Activated T-helper 1 cell treated with anti-CD3 and anti-CD28 coated beads, Interleukin-12 subunit alpha, Interleukin-12 subunit beta, Interleukin-2, Interleukin-4 antibody, amounts not matched to agents 30 ng/mL and 10 ng/mL and 1 ng/mL, durations not matched to agents 14 hours and 24 hours and 36 hours (primary cell): ENCODE data around the gene GNAS. TPM values are rescaled to one million over a fixed set of nuclear protein-coding genes. Genes with fewer than 3 reads are reported as not detected.
"Not testable (repeated sequence)": the region's sequence is repeated elsewhere in the genome, so short reads cannot be mapped to it uniquely, and the experiment has no call there.

Experiments used
- DNase-seq: peaks from one replicate; pipeline ENCODE4 v3.0.0; 2021; ENCODE audit warnings: low spot score
- H3K27ac Mint-ChIP-seq: one replicate; pipeline ENCODE4 v1.8.0; 2021; ENCODE audit warnings: mild to moderate bottlenecking, mixed read lengths
- H3K27me3 Mint-ChIP-seq: one replicate; pipeline ENCODE4 v1.8.0; 2022; ENCODE audit warnings: mild to moderate bottlenecking, moderate library complexity, mixed read lengths; ENCODE audit not compliant: insufficient read depth
- H3K36me3 Mint-ChIP-seq: one replicate; pipeline ENCODE4 v1.8.0; 2021; ENCODE audit warnings: low read depth, mixed read lengths
- H3K4me1 Mint-ChIP-seq: one replicate; pipeline ENCODE4 v1.8.0; 2021; ENCODE audit warnings: low read depth, mixed read lengths
- H3K4me3 Mint-ChIP-seq: one replicate; pipeline ENCODE4 v1.8.0; 2021; ENCODE audit warnings: mild to moderate bottlenecking, moderate library complexity, mixed read lengths
- H3K9me3 Mint-ChIP-seq: one replicate; pipeline ENCODE4 v1.8.0; 2021; ENCODE audit warnings: mixed read lengths
- intact Hi-C: fragments of 100-400 bp; cut with micrococcal nuclease; formaldehyde crosslinking; loops from one replicate; pipeline ENCODE4 v1.15.1; 2024
- total RNA-seq: library from RNA; stranded (reverse); gene quantifications from 2 replicates; pipeline ENCODE4 v1.2.3, GENCODE V29; 2022

Gene GNAS
- total RNA-seq, 1 donor from 2014 or later: 498 TPM

DNA sequence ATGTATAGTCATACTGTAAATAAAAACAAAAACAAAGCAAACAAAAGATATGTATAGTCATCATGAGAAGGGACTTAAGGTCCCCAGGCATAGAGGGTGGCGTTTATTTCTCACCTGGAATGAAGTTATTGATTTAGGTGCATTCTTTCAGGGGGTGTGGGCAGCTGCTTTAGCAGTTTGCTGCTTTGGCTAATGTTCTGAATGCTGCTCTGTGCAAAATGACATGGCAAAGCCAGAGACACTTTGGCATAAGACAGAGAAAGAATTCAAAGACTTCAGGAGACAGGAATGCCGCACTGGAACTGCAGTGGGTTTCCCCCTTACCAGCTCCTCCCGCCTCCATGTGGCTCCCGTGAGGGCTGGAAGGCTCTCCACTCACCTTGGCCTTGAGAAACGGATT, 92.1 kb downstream of the GNAS start:
- Mint-ChIP-seq H3K4me3 (no peak overlapping the region), H3K4me1 (no peaks in the 10 kb centered on the region)

DNA sequence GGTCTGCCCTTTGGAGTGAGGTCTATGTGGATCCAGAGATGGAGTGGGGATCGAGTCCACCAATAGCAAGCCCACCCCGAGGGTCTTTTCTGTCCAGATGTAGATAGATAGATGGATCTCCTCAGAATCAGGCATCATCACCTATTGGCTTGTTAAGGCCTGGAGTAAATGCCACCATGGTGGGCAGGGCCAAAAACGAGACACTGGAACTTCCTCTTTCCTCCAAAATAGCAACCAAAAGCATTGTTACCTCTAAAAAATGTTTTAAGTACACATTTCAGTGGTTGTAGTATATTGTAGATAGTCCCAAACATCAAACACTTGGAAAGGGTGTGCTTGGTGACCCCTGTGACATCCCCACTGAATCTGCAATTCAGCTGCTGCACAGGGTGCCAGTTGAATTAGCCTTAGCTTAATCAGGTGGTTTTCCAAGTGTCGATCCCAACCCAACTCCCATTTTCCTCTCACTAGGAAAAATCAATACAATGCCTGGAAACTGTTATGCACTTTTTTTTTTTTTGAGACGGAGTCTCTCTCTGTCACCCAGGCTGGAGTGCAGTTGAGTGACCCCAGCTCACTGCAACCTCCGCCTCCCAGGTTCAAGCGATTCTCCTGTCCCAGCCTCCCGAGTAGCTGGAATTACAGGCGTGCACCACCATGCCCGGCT, 93.6 kb downstream of the GNAS start:
- no peak overlapping the region for H3K4me3 Mint-ChIP-seq
- no peak for DNase-seq
- intact Hi-C loops: no loop called here

More for the DNA sequence above, 92.1 kb downstream of the GNAS start:
- no peaks in the 10 kb centered on the region for H3K27me3 Mint-ChIP-seq
- H3K9me3 Mint-ChIP-seq: no peaks in the 10 kb centered on the region
- no peak for DNase-seq
- H3K27ac Mint-ChIP-seq: no peak overlapping the region
- intact Hi-C loops: no loop called here
- H3K36me3 Mint-ChIP-seq: no peaks in the 10 kb centered on the region

DNA sequence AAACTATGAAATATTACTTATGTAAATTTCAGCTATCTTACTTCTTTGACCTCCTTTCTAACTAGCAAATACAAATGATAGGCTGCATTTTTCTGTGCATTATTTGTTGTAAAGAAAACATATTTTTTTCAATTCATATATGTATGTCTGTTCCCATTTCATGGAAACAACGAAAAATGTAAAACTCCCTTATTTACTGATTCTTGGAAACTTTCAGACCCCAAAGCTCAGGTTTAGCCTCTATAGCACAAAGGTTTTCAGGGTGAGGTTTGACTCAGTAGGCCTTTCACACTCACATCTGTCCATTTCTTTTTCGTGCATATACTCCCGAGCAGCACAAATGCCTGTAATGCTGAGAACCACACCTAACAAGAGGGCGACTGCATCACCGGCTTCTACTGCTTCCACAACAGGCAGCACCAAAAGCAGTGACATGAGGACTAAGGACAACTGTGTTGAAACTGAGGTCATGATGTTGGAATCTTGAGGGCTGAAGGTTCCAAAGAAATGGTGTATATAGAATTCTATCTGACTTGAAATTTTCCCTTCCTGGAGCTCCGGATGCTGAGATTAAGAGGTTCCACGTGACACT, 95.4 kb downstream of the GNAS start:
- H3K4me1 Mint-ChIP-seq, H3K36me3 Mint-ChIP-seq, DNase-seq, H3K4me3 Mint-ChIP-seq, intact Hi-C loops, H3K9me3 Mint-ChIP-seq, H3K27ac Mint-ChIP-seq: not testable (repeated sequence)
- H3K27me3 Mint-ChIP-seq: peaks cover 12% of the 10 kb centered on the region

More for the DNA sequence above, 93.6 kb downstream of the GNAS start:
- peaks cover 2% of the 10 kb centered on the region for H3K27me3 Mint-ChIP-seq
- H3K27ac Mint-ChIP-seq: no peak overlapping the region
- no peaks in the 10 kb centered on the region for H3K9me3 Mint-ChIP-seq
- no peaks in the 10 kb centered on the region for H3K36me3 Mint-ChIP-seq
- no peaks in the 10 kb centered on the region for H3K4me1 Mint-ChIP-seq

GRCh38 chr20:58950603-58951002, 98.1 kb downstream of the GNAS start:
- H3K9me3 Mint-ChIP-seq: no peaks in the 10 kb centered on the region
- no peak for DNase-seq
- no peak overlapping the region for H3K4me3 Mint-ChIP-seq
- intact Hi-C loops: no loop called here
- H3K27me3 Mint-ChIP-seq: peaks cover 23% of the 10 kb centered on the region
- no peak overlapping the region for H3K27ac Mint-ChIP-seq
- no peaks in the 10 kb centered on the region for H3K4me1 Mint-ChIP-seq
- H3K36me3 Mint-ChIP-seq: no peaks in the 10 kb centered on the region

DNA sequence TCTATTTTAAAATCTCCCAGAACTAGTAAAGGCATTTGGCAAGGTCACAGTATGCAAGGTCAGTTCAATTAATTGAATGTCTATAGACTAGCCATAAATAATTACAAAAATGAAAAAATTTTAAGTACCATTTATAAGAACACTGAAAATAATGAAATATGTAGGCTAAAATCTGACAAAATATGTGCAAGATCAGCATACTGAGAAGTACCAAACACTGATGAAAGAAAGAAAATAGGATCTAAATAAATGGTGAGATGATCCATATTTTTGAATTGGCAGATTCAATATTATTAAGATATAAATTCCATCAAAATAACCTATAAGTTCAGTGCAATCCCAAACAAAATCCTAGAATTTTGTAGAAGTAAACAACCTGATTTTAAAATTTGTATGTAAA, 100.5 kb downstream of the GNAS start:
- intact Hi-C loops: no loop called here
- no peak for DNase-seq
- Mint-ChIP-seq H3K27ac (no peak overlapping the region), H3K27me3 (peaks cover 23% of the 10 kb centered on the region), H3K4me3 (no peak overlapping the region), H3K36me3 (no peaks in the 10 kb centered on the region), H3K4me1 (no peaks in the 10 kb centered on the region), H3K9me3 (no peaks in the 10 kb centered on the region)

- no peak overlapping the region for H3K27ac Mint-ChIP-seq
- H3K27me3 Mint-ChIP-seq: peaks cover 24% of the 10 kb centered on the region
- intact Hi-C loops: no loop called here
- DNase-seq: no peak
- no peaks in the 10 kb centered on the region for H3K4me1 Mint-ChIP-seq
- H3K4me3 Mint-ChIP-seq: no peak overlapping the region
- H3K36me3 Mint-ChIP-seq: no peaks in the 10 kb centered on the region
- no peaks in the 10 kb centered on the region for H3K9me3 Mint-ChIP-seq
Measured at GRCh38 chr20:58956078-58956477, 103.6 kb downstream of the GNAS start.

GRCh38 chr20:58959652-58960051, 107.1 kb downstream of the GNAS start:
- no peaks in the 10 kb centered on the region for H3K36me3 Mint-ChIP-seq
- H3K27me3 Mint-ChIP-seq: peaks cover 10% of the 10 kb centered on the region
- intact Hi-C loops: no loop called here
- H3K27ac Mint-ChIP-seq: no peak overlapping the region
- DNase-seq: no peak
- no peaks in the 10 kb centered on the region for H3K9me3 Mint-ChIP-seq
- no peaks in the 10 kb centered on the region for H3K4me1 Mint-ChIP-seq
- H3K4me3 Mint-ChIP-seq: no peak overlapping the region

Other genes with a start within 250 kb of the GNAS start
- gene STX16, start 201.4 kb upstream of the GNAS start, total RNA-seq: 99.9 and 102 TPM in 2 replicates
- 20.6 and 22.9 TPM in 2 replicates for gene NPEPL1, start 159.9 kb upstream of the GNAS start, total RNA-seq
- 1.4 and 1.7 TPM in 2 replicates for gene GNAS-AS1, start 1.8 kb upstream of the GNAS start, total RNA-seq
- gene NELFCD, start 128.5 kb downstream of the GNAS start, total RNA-seq: 121 and 135 TPM in 2 replicates
- gene CTSZ, start 154.5 kb downstream of the GNAS start, total RNA-seq: 46.4 and 54.1 TPM in 2 replicates
- gene TUBB1, start 166.7 kb downstream of the GNAS start, total RNA-seq: not detected in 2 replicates
- gene ATP5F1E, start 179.6 kb downstream of the GNAS start, total RNA-seq: 81.3 and 84.6 TPM in 2 replicates
- 121 and 123 TPM in 2 replicates for gene PRELID3B, start 190.1 kb downstream of the GNAS start, total RNA-seq